H7 (cell line): ENCODE measurements around the gene POLR3GL. TPM values are rescaled to one million over a fixed set of nuclear protein-coding genes. Genes with fewer than 3 reads are reported as not detected.

Experiments used
- DNase-seq: peaks from one replicate; pipeline ENCODE4 v3.0.0; 2012
- H3K27me3 ChIP-seq: 2 replicates; pipeline ENCODE4 v1.6.0; 2011; ENCODE audit warnings: mild to moderate bottlenecking, low read length; ENCODE audit not compliant: control insufficient read depth, insufficient read depth
- H3K36me3 ChIP-seq: replicated peaks from 2 replicates; pipeline ENCODE4 v1.5.1; 2011; ENCODE audit warnings: low read length; ENCODE audit not compliant: control insufficient read depth, insufficient read depth
- H3K4me3 ChIP-seq: 2 replicates; pipeline ENCODE4 v1.5.1; 2011; ENCODE audit warnings: low read depth, mild to moderate bottlenecking, control low read depth, low read length, moderate library complexity; ENCODE audit not compliant: insufficient read depth
- total RNA-seq: library from RNA; depleted of rRNA; stranded (reverse); fragments of >200 nt; shearing (Covaris generic); gene quantifications from 2 replicates; pipeline ENCODE4 v1.2.3, GENCODE V29; 2014

POLR3GL gene
- total RNA-seq, 1 experiment from 2014 or later = 6.3 TPM

- Histone ChIP-seq H3K27me3 (peaks cover 62% of the 10 kb centered on the region), H3K4me3 (no peak overlapping the region), H3K36me3 (no peaks in the 10 kb centered on the region)
- no peak for DNase-seq
Measured at GRCh38 chr1:145958734-145959133, 5.8 kb upstream of the POLR3GL start.

- Histone ChIP-seq H3K27me3 (peaks cover 68% of the 10 kb centered on the region), H3K36me3 (no peaks in the 10 kb centered on the region), H3K4me3 (no peak overlapping the region)
- DNase-seq = no peak
Measured at GRCh38 chr1:145959333-145959732, 5.2 kb upstream of the POLR3GL start.

- DNase-seq = no peak
- Histone ChIP-seq H3K36me3 (no peaks in the 10 kb centered on the region), H3K4me3 (peak overlapping the region; percentile 87), H3K27me3 (peaks cover 68% of the 10 kb centered on the region)
Measured at GRCh38 chr1:145959957-145960467, 4.5 kb upstream of the POLR3GL start.

- Histone ChIP-seq H3K36me3 (no peaks in the 10 kb centered on the region), H3K4me3 (peak overlapping the region; percentile 87), H3K27me3 (peaks cover 67% of the 10 kb centered on the region)
- DNase-seq = peak; percentile 94
Measured at GRCh38 chr1:145960468-145961108, 3.9 kb upstream of the POLR3GL start.

GRCh38 chr1:145961109-145961424 is 3.4 kb upstream of the POLR3GL start:
- H3K27me3 ChIP-seq = peaks cover 65% of the 10 kb centered on the region
- H3K4me3 ChIP-seq = peak overlapping the region; percentile 87
- H3K36me3 ChIP-seq = no peaks in the 10 kb centered on the region
- DNase-seq = peak; percentile 67

GRCh38 chr1:145961425-145962156 is 2.9 kb upstream of the POLR3GL start:
- peak; percentile 79 for DNase-seq
- no peaks in the 10 kb centered on the region for H3K36me3 ChIP-seq
- peaks cover 65% of the 10 kb centered on the region for H3K27me3 ChIP-seq
- H3K4me3 ChIP-seq = peak overlapping the region; percentile 87

GRCh38 chr1:145962157-145963102 is 2.1 kb upstream of the POLR3GL start:
- Histone ChIP-seq H3K4me3 (peak overlapping the region; percentile 87), H3K27me3 (peaks cover 61% of the 10 kb centered on the region), H3K36me3 (no peaks in the 10 kb centered on the region)
- peak; percentile 73 for DNase-seq

- Histone ChIP-seq H3K36me3 (no peaks in the 10 kb centered on the region), H3K27me3 (peaks cover 57% of the 10 kb centered on the region), H3K4me3 (peak overlapping the region; percentile 71; the same call in 1 of the 2 replicates)
- no peak for DNase-seq
Measured at GRCh38 chr1:145963265-145964019, 1.0 kb upstream of the POLR3GL start.

GRCh38 chr1:145965119-145965744 is 742 bp downstream of the POLR3GL start:
- DNase-seq = no peak
- Histone ChIP-seq H3K36me3 (no peaks in the 10 kb centered on the region), H3K4me3 (peak overlapping the region; percentile 71), H3K27me3 (peaks cover 39% of the 10 kb centered on the region)

GRCh38 chr1:145967288-145967687 is 2.8 kb downstream of the POLR3GL start:
- Histone ChIP-seq H3K4me3 (no peak overlapping the region), H3K27me3 (peaks cover 20% of the 10 kb centered on the region), H3K36me3 (no peaks in the 10 kb centered on the region)
- DNase-seq = no peak

GRCh38 chr1:145972580-145972979 is 8.1 kb downstream of the POLR3GL start:
- H3K27me3 ChIP-seq = no peaks in the 10 kb centered on the region
- no peak overlapping the region for H3K4me3 ChIP-seq

GRCh38 chr1:145974721-145975120 is 10.2 kb downstream of the POLR3GL start:
- no peaks in the 10 kb centered on the region for H3K36me3 ChIP-seq
- no peak for DNase-seq
- no peak overlapping the region for H3K4me3 ChIP-seq
- H3K27me3 ChIP-seq = no peaks in the 10 kb centered on the region

More at GRCh38 chr1:145972580-145972979, 8.1 kb downstream of the POLR3GL start:
- no peak for DNase-seq
- no peaks in the 10 kb centered on the region for H3K36me3 ChIP-seq

- H3K36me3 ChIP-seq = no peaks in the 10 kb centered on the region
- no peak for DNase-seq
- H3K4me3 ChIP-seq = no peak overlapping the region
- no peaks in the 10 kb centered on the region for H3K27me3 ChIP-seq
Measured at GRCh38 chr1:145975216-145975615, 10.7 kb downstream of the POLR3GL start.
